Stomach (tissue), 9 donors: ENCODE data around the gene MCM8. TPM values are rescaled to one million over a fixed set of nuclear protein-coding genes. Genes with fewer than 3 reads are reported as not detected.

Experiments used
- DNase-seq, 2 donors: peaks; one replicate each; pipeline versions ENCODE4 v3.0.0 to v3.0.0-alpha.2; 2013 to 2019
- H3K27ac ChIP-seq, 5 donors: fragments of 200-600 bp in 4 of 5; sonication (generic) in 4 of 5; one replicate each; pipeline ENCODE4 v1.5.1; 2013 to 2019; ENCODE audit warnings: mild to moderate bottlenecking in 1 of 5, moderate library complexity in 1 of 5
- H3K27me3 ChIP-seq, 3 donors: fragments of 200-600 bp; sonication (generic); one replicate each; pipeline ENCODE4 v1.5.1; 2017 to 2019; ENCODE audit warnings: mixed run types in 1 of 3
- H3K36me3 ChIP-seq, 4 donors: fragments of 200-600 bp; sonication (generic); 1 replicate in 3 of 4; 2 replicates in 1 of 4; pipeline ENCODE4 v1.5.1; 2016 to 2019
- H3K4me1 ChIP-seq, 4 donors: fragments of 200-600 bp; sonication (generic); one replicate each; pipeline ENCODE4 v1.5.1; 2016 to 2019
- H3K4me3 ChIP-seq, 4 donors: fragments of 200-600 bp; sonication (generic) in 3 of 4; one replicate each; pipeline ENCODE4 v1.5.1; 2016 to 2019; ENCODE audit warnings: mild to moderate bottlenecking in 1 of 4
- H3K9me3 ChIP-seq, 4 donors: fragments of 200-600 bp; sonication (generic); one replicate each; pipeline ENCODE4 v1.5.1; 2016 to 2019
- CTCF ChIP-seq, 7 experiments: fragments of 450-650 bp in 4 of 7; fragments of 200-600 bp in 3 of 7; sonication (generic) in 3 of 7; IDR thresholded peaks; one replicate each; pipeline ENCODE4 v1.5.1; 2016 to 2019; ENCODE audit warnings: antibody characterized with exemption in 7 of 7, control low read depth in 2 of 7, mild to moderate bottlenecking in 1 of 7
- EP300 ChIP-seq: sonication (generic); formaldehyde crosslinking; IDR thresholded peaks from one replicate; pipeline ENCODE4 v1.6.1; 2017; ENCODE audit warnings: antibody characterized with exemption
- POLR2A ChIP-seq, 4 donors: fragments of 450-650 bp; IDR thresholded peaks; one replicate each; pipeline ENCODE4 v1.6.1; 2016; ENCODE audit warnings: antibody characterized with exemption in 4 of 4, control low read depth in 2 of 4, mild to moderate bottlenecking in 1 of 4, moderate library complexity in 1 of 4
- POLR2AphosphoS5 ChIP-seq, 3 donors: sonication (generic); formaldehyde crosslinking; IDR thresholded peaks; one replicate each; pipeline ENCODE4 v1.6.1; 2016; ENCODE audit warnings: antibody characterized with exemption in 3 of 3
- WGBS, 5 donors: extraction: QIAGEN DNeasy Blood & Tissue Kit in 3 of 5; methylation state at CpG; one replicate each; pipeline versions ENCODE4 v1.1.5 to v1.1.7; 2013 to 2018; 5-methylcytosine and 5-hydroxymethylcytosine counted together
- intact Hi-C: fragments of 100-400 bp; cut with DNase I; formaldehyde crosslinking; loops from one replicate; pipeline ENCODE4 v1.15.1; 2023; ENCODE audit warnings: low total_unique reads
- polyA plus RNA-seq, 3 donors: library from polyadenylated mRNA; stranded (reverse); fragments of 200-250 nt; gene quantifications; one replicate each; pipeline ENCODE4 v1.2.3, GENCODE V29; 2013
- total RNA-seq, 5 donors: library from RNA; depleted of rRNA; stranded (reverse); fragments of >200 nt; gene quantifications; one replicate each; pipeline versions ENCODE4 v1.1.0 to v1.2.3, GENCODE V29; 2014 to 2016
- donor health status: healthy with polysubstance abuse.
- donor health status: Bipolar disorder and iron deficiency.
- donor health status: healthy.

MCM8 gene
- total and polyA plus RNA-seq, 8 donors = 2.1 to 39.3 (median 3.6) TPM

GRCh38 chr20:5947276-5947675 lies 3.2 kb upstream of the MCM8 start:
- Histone ChIP-seq H3K27ac (no peak overlapping the region), H3K4me1 (peaks cover 12 to 42% (median 24%) of the 10 kb centered on the region in 4 donors), H3K27me3 (no peaks in the 10 kb centered on the region), H3K36me3 (peaks cover 14 to 60% (median 53%) of the 10 kb centered on the region in 4 donors), H3K9me3 (no peaks in the 10 kb centered on the region), H3K4me3 (no peak overlapping the region)
- no peak for DNase-seq
- 80 to 93% (median 84%) methylated on average over 6 of the region's 6 CpGs for WGBS, 5 donors
- no peak for TF ChIP-seq POLR2AphosphoS5 (IDR thresholded peaks at IDR 0.05)
- no peak for TF ChIP-seq EP300
- no peak for TF ChIP-seq POLR2A (IDR thresholded peaks at IDR 0.05)
- no peak for TF ChIP-seq CTCF (IDR thresholded peaks at IDR 0.05)
- intact Hi-C loops = no loop called here

GRCh38 chr20:5949943-5950270 lies 545 bp upstream of the MCM8 start:
- Histone ChIP-seq H3K9me3 (no peaks in the 10 kb centered on the region), H3K36me3 (peaks cover 0 to 54% (median 43%) of the 10 kb centered on the region in 4 donors)
- intact Hi-C loops = no loop called here

GRCh38 chr20:5967469-5967868 lies 17.0 kb downstream of the MCM8 start:
- Histone ChIP-seq H3K27me3 (no peaks in the 10 kb centered on the region), H3K4me3 (no peak overlapping the region), H3K4me1 (no peaks in the 10 kb centered on the region), H3K9me3 (no peaks in the 10 kb centered on the region), H3K36me3 (peaks cover 5 to 59% (median 55%) of the 10 kb centered on the region in 4 donors), H3K27ac (no peak overlapping the region)
- WGBS, 5 donors = 95 to 97% (median 96%) methylated on average over 6 of the region's 6 CpGs
- intact Hi-C loops = no loop called here
- no peak for DNase-seq
- TF ChIP-seq POLR2AphosphoS5 (IDR thresholded peaks at IDR 0.05) = no peak
- TF ChIP-seq CTCF (IDR thresholded peaks at IDR 0.05) = no peak
- TF ChIP-seq EP300 = no peak
- TF ChIP-seq POLR2A (IDR thresholded peaks at IDR 0.05) = no peak

More at GRCh38 chr20:5949943-5950270, 545 bp upstream of the MCM8 start:
- DNase-seq = no peak
- Histone ChIP-seq H3K4me3 (peak overlapping the region; percentile 78 to 91 (median 79)), H3K4me1 (peaks cover 12 to 42% (median 24%) of the 10 kb centered on the region in 4 donors), H3K27ac (peak overlapping the region; percentile 47 to 87 (median 82)), H3K27me3 (no peaks in the 10 kb centered on the region)
- WGBS, 5 donors = 0% methylated on average over 11 of the region's 11 CpGs
- TF ChIP-seq CTCF (IDR thresholded peaks at IDR 0.05) = no peak
- TF ChIP-seq POLR2AphosphoS5 (IDR thresholded peaks at IDR 0.05) = no peak
- TF ChIP-seq EP300 = no peak
- TF ChIP-seq POLR2A (IDR thresholded peaks at IDR 0.05) = no peak

- no peak overlapping the region for H3K4me3 ChIP-seq
- WGBS, 5 donors = 94 to 98% (median 98%) methylated on average over 3 of the region's 3 CpGs
- TF ChIP-seq POLR2AphosphoS5 (IDR thresholded peaks at IDR 0.05) (no peak), EP300 (no peak), POLR2A (IDR thresholded peaks at IDR 0.05) (no peak), CTCF (IDR thresholded peaks at IDR 0.05) (no peak)
- no peaks in the 10 kb centered on the region for H3K27me3 ChIP-seq
- intact Hi-C loops = no loop called here
- no peaks in the 10 kb centered on the region for H3K4me1 ChIP-seq
- H3K9me3 ChIP-seq = no peaks in the 10 kb centered on the region
- peaks cover 5 to 61% (median 58%) of the 10 kb centered on the region in 4 donors for H3K36me3 ChIP-seq
- H3K27ac ChIP-seq = no peak overlapping the region
- no peak for DNase-seq
Measured at GRCh38 chr20:5968462-5968861, 18.0 kb downstream of the MCM8 start.
